ENCODE results near the gene TOMM70.

TOMM70 gene

GRCh38 chr3:100370756-100371155 lies 30.1 kb downstream of the TOMM70 start:
- Histone ChIP-seq H3K27me3 (ENCODE audit: control insufficient read depth in 1 of 2, insufficient read depth in 2 of 2, low read length in 2 of 2) (no peaks in the 10 kb centered on the region), H3K36me3 (ENCODE audit: control insufficient read depth in 1 of 2, insufficient read depth in 2 of 2, low read length in 2 of 2) (peaks cover 20 to 77% of the 10 kb centered on the region in 2 donors), H3K27ac (ENCODE audit: low read depth, low read length) (no peak overlapping the region), H3K4me3 (ENCODE audit: low read depth in 1 of 2, low read length in 2 of 2) (no peak overlapping the region), H3K4me1 (ENCODE audit: control insufficient read depth in 1 of 2, insufficient read depth in 2 of 2, low read length in 2 of 2) (no peaks in the 10 kb centered on the region), H3K9me3 (ENCODE audit: control insufficient read depth in 1 of 2, low read length in 2 of 2) (no peaks in the 10 kb centered on the region), H3K9ac (ENCODE audit: low read depth in 1 of 2, low read length in 2 of 2) (no peak overlapping the region)

DNA sequence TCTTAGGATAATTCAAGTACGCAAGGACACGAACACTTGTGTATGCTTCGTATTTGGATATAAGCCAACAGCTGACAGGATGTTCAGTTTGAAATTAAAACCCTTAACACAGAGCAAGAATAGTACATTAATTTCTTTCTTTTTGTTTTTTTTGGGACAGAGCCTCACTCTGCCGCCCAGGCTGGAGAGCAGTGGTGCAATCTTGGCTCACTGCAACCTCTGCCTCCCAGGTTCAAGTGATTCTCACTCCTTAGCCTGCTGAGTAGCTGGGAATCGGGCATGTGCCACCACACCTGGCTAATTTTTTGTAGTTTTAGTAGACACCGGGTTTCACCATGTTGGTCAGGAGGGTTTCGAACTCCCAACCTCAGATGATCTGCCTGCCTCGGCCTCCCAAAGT lies 32.4 kb downstream of the TOMM70 start:
- Histone ChIP-seq H3K27ac (ENCODE audit: low read depth, low read length) (no peak overlapping the region), H3K4me3 (ENCODE audit: low read depth in 1 of 2, low read length in 2 of 2) (no peak overlapping the region), H3K9me3 (ENCODE audit: control insufficient read depth in 1 of 2, low read length in 2 of 2) (no peaks in the 10 kb centered on the region), H3K27me3 (ENCODE audit: control insufficient read depth in 1 of 2, insufficient read depth in 2 of 2, low read length in 2 of 2) (no peaks in the 10 kb centered on the region), H3K4me1 (ENCODE audit: control insufficient read depth in 1 of 2, insufficient read depth in 2 of 2, low read length in 2 of 2) (no peaks in the 10 kb centered on the region), H3K9ac (ENCODE audit: low read depth in 1 of 2, low read length in 2 of 2) (no peak overlapping the region), H3K36me3 (ENCODE audit: control insufficient read depth in 1 of 2, insufficient read depth in 2 of 2, low read length in 2 of 2) (peaks cover 34 to 85% of the 10 kb centered on the region in 2 donors)

DNA sequence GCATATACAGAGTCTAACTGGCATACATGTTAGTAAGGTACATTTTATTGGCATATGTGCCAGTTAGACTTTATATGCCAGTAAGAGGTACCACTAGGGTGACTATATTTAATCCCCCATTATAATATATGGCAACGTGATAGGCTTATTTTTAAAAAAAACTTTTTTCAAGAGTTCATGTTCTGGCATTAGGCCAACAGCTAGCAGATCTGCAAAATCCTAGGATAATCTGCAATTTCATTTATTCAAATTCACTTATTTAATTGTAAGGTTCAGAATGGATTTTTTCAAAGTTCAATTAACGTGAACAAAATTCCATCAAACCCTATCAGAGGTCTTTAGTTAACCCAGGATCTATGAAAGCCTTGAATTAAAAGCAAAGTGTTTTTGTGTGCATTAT lies 34.5 kb downstream of the TOMM70 start:
- Histone ChIP-seq H3K27ac (ENCODE audit: low read depth, low read length) (no peak overlapping the region), H3K4me3 (ENCODE audit: low read depth in 1 of 2, low read length in 2 of 2) (no peak overlapping the region), H3K36me3 (ENCODE audit: control insufficient read depth in 1 of 2, insufficient read depth in 2 of 2, low read length in 2 of 2) (peaks cover 16 to 83% of the 10 kb centered on the region in 2 donors), H3K4me1 (ENCODE audit: control insufficient read depth in 1 of 2, insufficient read depth in 2 of 2, low read length in 2 of 2) (no peaks in the 10 kb centered on the region), H3K27me3 (ENCODE audit: control insufficient read depth in 1 of 2, insufficient read depth in 2 of 2, low read length in 2 of 2) (no peaks in the 10 kb centered on the region), H3K9me3 (ENCODE audit: control insufficient read depth in 1 of 2, low read length in 2 of 2) (no peaks in the 10 kb centered on the region), H3K9ac (ENCODE audit: low read depth in 1 of 2, low read length in 2 of 2) (no peak overlapping the region)

GRCh38 chr3:100364421-100364820 lies 36.5 kb downstream of the TOMM70 start:
- H3K27me3 ChIP-seq (ENCODE audit: control insufficient read depth in 1 of 2, insufficient read depth in 2 of 2, low read length in 2 of 2): no peaks in the 10 kb centered on the region
- no peak overlapping the region for H3K4me3 ChIP-seq (ENCODE audit: low read depth in 1 of 2, low read length in 2 of 2)
- H3K4me1 ChIP-seq (ENCODE audit: control insufficient read depth in 1 of 2, insufficient read depth in 2 of 2, low read length in 2 of 2): no peaks in the 10 kb centered on the region
- no peak overlapping the region for H3K27ac ChIP-seq (ENCODE audit: low read depth, low read length)
- no peak overlapping the region for H3K9ac ChIP-seq (ENCODE audit: low read depth in 1 of 2, low read length in 2 of 2)
- no peaks in the 10 kb centered on the region for H3K9me3 ChIP-seq (ENCODE audit: control insufficient read depth in 1 of 2, low read length in 2 of 2)
- H3K36me3 ChIP-seq (ENCODE audit: control insufficient read depth in 1 of 2, insufficient read depth in 2 of 2, low read length in 2 of 2): peaks cover 16 to 78% of the 10 kb centered on the region in 2 donors

GRCh38 chr3:100361897-100362296 lies 39.0 kb downstream of the TOMM70 start:
- H3K4me1 ChIP-seq (ENCODE audit: control insufficient read depth in 1 of 2, insufficient read depth in 2 of 2, low read length in 2 of 2): no peaks in the 10 kb centered on the region
- H3K36me3 ChIP-seq (ENCODE audit: control insufficient read depth in 1 of 2, insufficient read depth in 2 of 2, low read length in 2 of 2): peaks cover 23 to 55% of the 10 kb centered on the region in 2 donors
- no peak overlapping the region for H3K27ac ChIP-seq (ENCODE audit: low read depth, low read length)
- no peak overlapping the region for H3K4me3 ChIP-seq (ENCODE audit: low read depth in 1 of 2, low read length in 2 of 2)
- no peaks in the 10 kb centered on the region for H3K27me3 ChIP-seq (ENCODE audit: control insufficient read depth in 1 of 2, insufficient read depth in 2 of 2, low read length in 2 of 2)
- no peak overlapping the region for H3K9ac ChIP-seq (ENCODE audit: low read depth in 1 of 2, low read length in 2 of 2)
- H3K9me3 ChIP-seq (ENCODE audit: control insufficient read depth in 1 of 2, low read length in 2 of 2): no peaks in the 10 kb centered on the region

DNA sequence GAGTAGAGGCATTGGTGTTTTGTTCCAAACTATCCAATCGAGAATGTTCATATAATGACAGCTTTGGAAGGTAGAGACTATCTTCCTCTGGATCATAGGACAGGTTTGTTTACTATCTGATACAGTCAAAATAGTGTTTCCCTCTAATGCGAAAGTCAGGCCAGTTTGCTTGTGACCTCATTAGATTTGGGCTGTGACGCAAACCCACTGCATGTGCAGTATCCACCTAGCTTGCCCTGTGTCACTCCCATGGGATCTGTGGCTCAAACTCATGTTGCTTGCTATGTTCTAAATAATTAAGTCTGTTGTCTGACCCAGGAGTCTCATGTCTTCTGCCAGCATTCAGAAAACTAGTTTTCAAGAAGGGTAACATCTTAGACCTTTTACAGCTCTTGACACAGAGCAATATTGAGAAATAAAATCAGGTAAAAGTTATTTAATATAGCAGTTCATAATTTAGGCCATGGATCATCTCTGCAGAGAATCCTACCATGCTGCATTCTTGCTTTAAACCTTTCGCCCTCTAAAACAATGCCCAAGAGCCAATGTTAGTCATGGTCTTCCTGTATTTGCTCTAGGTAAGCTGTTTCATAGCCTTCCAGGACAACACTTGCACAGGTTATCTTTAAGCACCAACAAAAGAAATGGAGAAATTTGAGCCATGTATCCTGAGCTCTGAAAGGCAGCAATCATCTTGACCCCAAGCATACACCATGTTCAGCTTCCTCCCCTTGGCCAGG lies 40.0 kb downstream of the TOMM70 start:
- Histone ChIP-seq H3K4me3 (ENCODE audit: low read depth in 1 of 2, low read length in 2 of 2) (no peak overlapping the region), H3K36me3 (ENCODE audit: control insufficient read depth in 1 of 2, insufficient read depth in 2 of 2, low read length in 2 of 2) (peaks cover 20 to 49% of the 10 kb centered on the region in 2 donors), H3K4me1 (ENCODE audit: control insufficient read depth in 1 of 2, insufficient read depth in 2 of 2, low read length in 2 of 2) (no peaks in the 10 kb centered on the region), H3K27ac (ENCODE audit: low read depth, low read length) (no peak overlapping the region), H3K27me3 (ENCODE audit: control insufficient read depth in 1 of 2, insufficient read depth in 2 of 2, low read length in 2 of 2) (no peaks in the 10 kb centered on the region), H3K9me3 (ENCODE audit: control insufficient read depth in 1 of 2, low read length in 2 of 2) (no peaks in the 10 kb centered on the region), H3K9ac (ENCODE audit: low read depth in 1 of 2, low read length in 2 of 2) (no peak overlapping the region)

- H3K9me3 ChIP-seq (ENCODE audit: control insufficient read depth in 1 of 2, low read length in 2 of 2): no peaks in the 10 kb centered on the region
- H3K27ac ChIP-seq (ENCODE audit: low read depth, low read length): no peak overlapping the region
- H3K4me1 ChIP-seq (ENCODE audit: control insufficient read depth in 1 of 2, insufficient read depth in 2 of 2, low read length in 2 of 2): no peaks in the 10 kb centered on the region
- no peaks in the 10 kb centered on the region for H3K27me3 ChIP-seq (ENCODE audit: control insufficient read depth in 1 of 2, insufficient read depth in 2 of 2, low read length in 2 of 2)
- peaks cover 15 to 46% of the 10 kb centered on the region in 2 donors for H3K36me3 ChIP-seq (ENCODE audit: control insufficient read depth in 1 of 2, insufficient read depth in 2 of 2, low read length in 2 of 2)
- H3K9ac ChIP-seq (ENCODE audit: low read depth in 1 of 2, low read length in 2 of 2): no peak overlapping the region
- no peak overlapping the region for H3K4me3 ChIP-seq (ENCODE audit: low read depth in 1 of 2, low read length in 2 of 2)
These were observed 41.9 kb downstream of the TOMM70 start for GRCh38 chr3:100359035-100359434.

DNA sequence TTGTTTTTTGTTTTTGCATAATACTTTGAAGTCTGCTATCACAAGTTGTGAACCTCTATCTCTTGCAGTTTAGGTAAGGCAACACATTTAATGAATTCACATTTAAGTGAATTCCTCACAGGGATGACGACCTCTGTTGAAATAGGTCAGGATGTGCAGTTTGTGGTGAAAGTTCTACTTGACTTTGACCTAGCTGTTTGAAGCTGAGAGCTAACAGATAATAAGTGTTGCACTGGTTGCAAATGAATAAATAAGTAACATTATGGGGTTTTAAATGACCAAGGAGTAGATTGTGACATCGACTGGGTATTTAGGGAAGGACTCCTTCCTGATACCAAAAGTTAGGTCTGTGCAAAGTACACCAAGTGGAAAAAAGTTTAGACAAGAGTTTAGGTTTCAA lies 42.5 kb downstream of the TOMM70 start:
- Histone ChIP-seq H3K27ac (ENCODE audit: low read depth, low read length) (no peak overlapping the region), H3K36me3 (ENCODE audit: control insufficient read depth in 1 of 2, insufficient read depth in 2 of 2, low read length in 2 of 2) (peaks cover 15 to 47% of the 10 kb centered on the region in 2 donors), H3K27me3 (ENCODE audit: control insufficient read depth in 1 of 2, insufficient read depth in 2 of 2, low read length in 2 of 2) (no peaks in the 10 kb centered on the region), H3K9me3 (ENCODE audit: control insufficient read depth in 1 of 2, low read length in 2 of 2) (no peaks in the 10 kb centered on the region), H3K4me1 (ENCODE audit: control insufficient read depth in 1 of 2, insufficient read depth in 2 of 2, low read length in 2 of 2) (no peaks in the 10 kb centered on the region), H3K9ac (ENCODE audit: low read depth in 1 of 2, low read length in 2 of 2) (no peak overlapping the region), H3K4me3 (ENCODE audit: low read depth in 1 of 2, low read length in 2 of 2) (no peak overlapping the region)

GRCh38 chr3:100354850-100355249 lies 46.0 kb downstream of the TOMM70 start:
- H3K27me3 ChIP-seq (ENCODE audit: control insufficient read depth in 1 of 2, insufficient read depth in 2 of 2, low read length in 2 of 2): no peaks in the 10 kb centered on the region
- H3K27ac ChIP-seq (ENCODE audit: low read depth, low read length): no peak overlapping the region
- peaks cover 32 to 46% of the 10 kb centered on the region in 2 donors for H3K36me3 ChIP-seq (ENCODE audit: control insufficient read depth in 1 of 2, insufficient read depth in 2 of 2, low read length in 2 of 2)

GRCh38 chr3:100352296-100353231 lies 48.3 kb downstream of the TOMM70 start:
- no peak overlapping the region for H3K9ac ChIP-seq (ENCODE audit: low read depth in 1 of 2, low read length in 2 of 2)
- H3K27me3 ChIP-seq (ENCODE audit: control insufficient read depth in 1 of 2, insufficient read depth in 2 of 2, low read length in 2 of 2): no peaks in the 10 kb centered on the region
- no peaks in the 10 kb centered on the region for H3K4me1 ChIP-seq (ENCODE audit: control insufficient read depth in 1 of 2, insufficient read depth in 2 of 2, low read length in 2 of 2)
- H3K27ac ChIP-seq (ENCODE audit: low read depth, low read length): no peak overlapping the region
- H3K4me3 ChIP-seq (ENCODE audit: low read depth in 1 of 2, low read length in 2 of 2): no peak overlapping the region
- peaks cover 37 to 67% of the 10 kb centered on the region in 2 donors for H3K36me3 ChIP-seq (ENCODE audit: control insufficient read depth in 1 of 2, insufficient read depth in 2 of 2, low read length in 2 of 2)
- H3K9me3 ChIP-seq (ENCODE audit: control insufficient read depth in 1 of 2, low read length in 2 of 2): no peaks in the 10 kb centered on the region

More at GRCh38 chr3:100354850-100355249, 46.0 kb downstream of the TOMM70 start:
- Histone ChIP-seq H3K4me1 (ENCODE audit: control insufficient read depth in 1 of 2, insufficient read depth in 2 of 2, low read length in 2 of 2) (no peaks in the 10 kb centered on the region), H3K4me3 (ENCODE audit: low read depth in 1 of 2, low read length in 2 of 2) (no peak overlapping the region), H3K9me3 (ENCODE audit: control insufficient read depth in 1 of 2, low read length in 2 of 2) (no peaks in the 10 kb centered on the region), H3K9ac (ENCODE audit: low read depth in 1 of 2, low read length in 2 of 2) (no peak overlapping the region)
